K562 (cell line): Measurements from ENCODE around the gene ZNF747. TPM values are rescaled to one million over a fixed set of nuclear protein-coding genes. Genes with fewer than 3 reads are reported as not detected.

Experiments used
- ATAC-seq: fragments of 200-7000 bp; cut with Tn5 transposase; 3 replicates; pipeline ENCODE4 v1.9.1; 2020; ENCODE audit warnings: moderate library complexity
- BruUV-seq: library from RNA; stranded (reverse); fragments of 400-500 nt; replicated peaks from 2 replicates; lab custom pipeline; 2021; lab: Mats Ljungman, UMichigan
- CTCF ChIA-PET: fragments of 300-600 bp; formaldehyde crosslinking; extraction: SDS; loops from one replicate; lab custom pipeline; 2021; ENCODE audit warnings: low intra/inter-chr PET ratio; lab: Yijun Ruan, JAX
- POLR2A ChIA-PET: fragments of 300-600, 350-650 bp; sonication (Branson Sonifier 250); formaldehyde crosslinking; extraction: SDS; loops from one replicate; lab custom pipeline; 2021; ENCODE audit warnings: antibody characterized with exemption, inconsistent platforms; lab: Yijun Ruan, JAX
- DNase-seq, 4 experiments: peaks; one replicate each; pipeline versions ENCODE4 v3.0.0 to v3.0.0-alpha.2; 2011 to 2018; ENCODE audit warnings: low spot score in 3 of 4, mixed read lengths in 3 of 4; ENCODE audit errors: extremely low read depth in 1 of 4
- FAIRE-seq: peaks from 2 replicates; lab custom pipeline; 2011; peaks lifted over from hg19 to GRCh38; lab: Jason Lieb, UNC
- H2AFZ ChIP-seq: 2 replicates; pipeline ENCODE4 v1.6.0; 2011; ENCODE audit warnings: low read depth, low read length, control low read depth, inconsistent platforms
- H3K27ac ChIP-seq: fragments of 200-600 bp; 3 replicates; pipeline ENCODE4 v1.8.0; 2011; ENCODE audit warnings: low read depth, mild to moderate bottlenecking, control low read depth, inconsistent platforms, low read length, moderate library complexity, mixed read lengths; ENCODE audit errors: extremely low read depth
- H3K27me3 ChIP-seq, 2 experiments: fragments of 300-600 bp in 1 of 2; 2 replicates in 1 of 2; 3 replicates in 1 of 2; pipeline versions ENCODE4 v1.6.0 to v1.8.0; 2011; ENCODE audit warnings: inconsistent platforms in 2 of 2, low read length in 2 of 2, mild to moderate bottlenecking in 1 of 2, mixed read lengths in 1 of 2, moderate library complexity in 1 of 2; ENCODE audit not compliant: control insufficient read depth in 2 of 2, insufficient read depth in 2 of 2
- H3K36me3 ChIP-seq: fragments of 300-600 bp; 3 replicates; pipeline ENCODE4 v1.8.0; 2011; ENCODE audit warnings: mild to moderate bottlenecking, low read length, inconsistent platforms; ENCODE audit not compliant: control insufficient read depth, insufficient read depth
- H3K4me1 ChIP-seq, 2 experiments: fragments of 200-600 bp in 1 of 2; replicated peaks in 1 of 2; 2 replicates in 1 of 2; 3 replicates in 1 of 2; pipeline versions ENCODE4 v1.5.1 to v1.8.0; 2011; ENCODE audit warnings: inconsistent platforms in 2 of 2, low read length in 2 of 2, mild to moderate bottlenecking in 1 of 2, mixed read lengths in 1 of 2, moderate library complexity in 1 of 2; ENCODE audit not compliant: control insufficient read depth in 2 of 2, insufficient read depth in 2 of 2
- H3K4me2 ChIP-seq: 2 replicates; pipeline ENCODE4 v1.6.1; 2011; ENCODE audit warnings: low read length, control low read depth, inconsistent platforms, mixed read lengths; ENCODE audit not compliant: insufficient read depth
- H3K4me3 ChIP-seq: fragments of 200-600 bp; sonication (generic), shearing (Covaris generic); 2 replicates; pipeline ENCODE4 v1.5.1; 2016; ENCODE audit warnings: control low read depth, inconsistent platforms
- H3K79me2 ChIP-seq: fragments of 200-600 bp; 3 replicates; pipeline ENCODE4 v1.8.0; 2011; ENCODE audit warnings: low read length, inconsistent platforms; ENCODE audit not compliant: control insufficient read depth, insufficient read depth
- H3K9ac ChIP-seq, 2 experiments: 2 replicates each; pipeline versions ENCODE4 v1.6.0 to v1.6.1; 2011; ENCODE audit warnings: low read depth in 2 of 2, low read length in 2 of 2, control low read depth in 1 of 2, inconsistent platforms in 1 of 2, mild to moderate bottlenecking in 1 of 2, mixed read lengths in 1 of 2; ENCODE audit not compliant: insufficient read depth in 1 of 2
- H3K9me1 ChIP-seq: one replicate; pipeline ENCODE4 v1.6.0; 2011; ENCODE audit warnings: inconsistent platforms, mild to moderate bottlenecking, low read length, moderate library complexity; ENCODE audit not compliant: control insufficient read depth, insufficient read depth
- H3K9me3 ChIP-seq: replicated peaks from 2 replicates; pipeline ENCODE4 v1.5.1; 2011; ENCODE audit warnings: low read depth, low read length, inconsistent platforms; ENCODE audit not compliant: control insufficient read depth, insufficient read depth
- H4K20me1 ChIP-seq: replicated peaks from 2 replicates; pipeline ENCODE4 v1.6.1; 2011; ENCODE audit warnings: low read length, inconsistent platforms, mixed read lengths; ENCODE audit not compliant: control insufficient read depth, insufficient read depth
- CHD4 ChIP-seq: fragments of 200-600 bp; sonication (generic); IDR thresholded peaks from 3 replicates; pipeline ENCODE4 v1.6.1; 2012; ENCODE audit warnings: low read depth, mild to moderate bottlenecking, mixed read lengths, low read length, inconsistent platforms; ENCODE audit not compliant: insufficient read depth, insufficient replicate concordance, poor library complexity, severe bottlenecking
- NFATC3 ChIP-seq: fragments of 450-650 bp; IDR thresholded peaks from 2 replicates; pipeline ENCODE4 v1.6.1; 2017; ENCODE audit warnings: mild to moderate bottlenecking
- NFIX ChIP-seq: fragments of 250-450 bp; sonication (Bioruptor Pico); IDR thresholded peaks from 2 replicates; pipeline ENCODE4 v1.4.0; 2020; ENCODE audit warnings: low read depth, mild to moderate bottlenecking, moderate library complexity
- NRF1 ChIP-seq, 2 experiments: fragments of 450-650 bp; IDR thresholded peaks in 1 of 2; conservative IDR thresholded peaks in 1 of 2; 2 replicates each; pipeline ENCODE4 v1.6.1; 2014; ENCODE audit warnings: mild to moderate bottlenecking in 2 of 2
- PHF21A ChIP-seq: fragments of 450-650 bp; IDR thresholded peaks from 2 replicates; pipeline ENCODE4 v1.6.1; 2017; ENCODE audit warnings: low read depth, borderline replicate concordance
- SAFB2 ChIP-seq: fragments of 200-400 bp; formaldehyde crosslinking; IDR thresholded peaks from 2 replicates; pipeline ENCODE4 v1.6.1; 2018; ENCODE audit warnings: borderline replicate concordance, low read length, low read depth, moderate library complexity; ENCODE audit not compliant: severe bottlenecking
- STAG1 ChIP-seq: sonication (generic); formaldehyde crosslinking; IDR thresholded peaks from 2 replicates; pipeline ENCODE4 v1.5.0; 2020; ENCODE audit warnings: missing genetic modification reagents, borderline replicate concordance
- SUPT5H ChIP-seq: fragments of 450-650 bp; IDR thresholded peaks from 2 replicates; pipeline ENCODE4 v1.6.1; 2016
- ZNF609 ChIP-seq: sonication (generic); formaldehyde crosslinking; IDR thresholded peaks from 2 replicates; pipeline ENCODE4 v1.8.1; 2023; ENCODE audit warnings: missing genetic modification reagents, mild to moderate bottlenecking, borderline replicate concordance
- WGBS: fragments of 100-300 bp; shearing (Covaris generic); methylation state at CpG from one replicate; pipeline ENCODE4 v1.1.6; 2016; ENCODE audit warnings: low coverage, mixed read lengths; ENCODE audit not compliant: insufficient coverage; ENCODE audit errors: missing lambda C conversion rate; 5-methylcytosine and 5-hydroxymethylcytosine counted together
- in situ Hi-C: fragments of 300-500 bp; cut with MboI; formaldehyde crosslinking; loops from 4 replicates; pipeline ENCODE4 v1.15.0; 2018; ENCODE audit warnings: inconsistent platforms, mixed read lengths
- intact Hi-C: fragments of 100-400 bp; cut with micrococcal nuclease; formaldehyde crosslinking; loops from 2 replicates; pipeline ENCODE4 v1.14.2; 2022
- polyA plus RNA-seq, 8 experiments: library from polyadenylated mRNA; depleted of rRNA in 4 of 8; stranded (reverse) in 5 of 8; unstranded in 3 of 8; fragments of >200 nt; fragmentation: Nextera tagmentation in 2 of 8; fragmentation: Illumina TruSeq in 1 of 8; extraction: Ambion mirVana in 2 of 8; extraction: Trizol in 1 of 8; gene quantifications; 2 replicates each; pipeline versions ENCODE4 v1.2.1 to v1.2.3, GENCODE V29; 2011 to 2014; ENCODE audit warnings: inconsistent platforms in 1 of 8, missing spikeins in 1 of 8
- total RNA-seq, 7 experiments: library from RNA; depleted of rRNA in 6 of 7; stranded (reverse); fragments of >200 nt in 6 of 7; fragmentation: Illumina TruSeq in 2 of 7; extraction: Trizol in 2 of 7; gene quantifications; 2 replicates each; pipeline versions ENCODE4 v1.2.1 to v1.2.3, GENCODE V29; 2011 to 2021; ENCODE audit warnings: low replicate concordance in 1 of 7
- TF ChIP-seq, protein P1 (sequence below): fragments of 250-450 bp; sonication (Bioruptor Pico); IDR thresholded peaks from 2 replicates; pipeline ENCODE4 v1.4.0; 2020; ENCODE audit warnings: mild to moderate bottlenecking
- TF ChIP-seq, protein P2 (sequence below): sonication (generic); formaldehyde crosslinking; IDR thresholded peaks from 2 replicates; pipeline ENCODE4 v1.8.0; 2022; ENCODE audit warnings: missing genetic modification reagents, mild to moderate bottlenecking, moderate library complexity, borderline replicate concordance
- TF ChIP-seq, protein P3 (sequence below): IDR thresholded peaks from 3 replicates; pipeline ENCODE4 v1.6.1; 2011; ENCODE audit warnings: borderline replicate concordance, mild to moderate bottlenecking; ENCODE audit not compliant: insufficient read length, insufficient read depth

The ZNF747 gene
- total and polyA plus RNA-seq, 9 of the 15 experiments (the other 6 are each of a cell fraction or from before 2014, with no cell fraction given), result 0.14 to 3.3 (median 1.5) TPM

- Histone ChIP-seq H3K36me3 (no peaks in the 10 kb centered on the region; the same call in 2 of the 3 replicates), H4K20me1 (no peaks in the 10 kb centered on the region), H3K27me3 (no peaks in the 10 kb centered on the region), H3K9me1 (no peaks in the 10 kb centered on the region), H3K79me2 (peaks cover 36% of the 10 kb centered on the region), H3K4me2 (peak overlapping the region; percentile 97), H2AFZ (peak overlapping the region; percentile 98), H3K4me3 (peak overlapping the region; percentile 49), H3K4me1 (peaks cover 11 to 54% of the 10 kb centered on the region in 2 experiments; a peak in 4 of 5 replicates), H3K9ac (peak overlapping the region; percentile 88 to 91), H3K27ac (peak overlapping the region; percentile 96), H3K9me3 (no peaks in the 10 kb centered on the region)
- WGBS, result 2% methylated on average over 12 of the region's 12 CpGs
- ChIA-PET POLR2A (interaction anchor here (0.6 to 4.0 kb wide), 19 partner anchors 9 to 746 kb away, joined by 3 to 31 read pairs (median 5); partner anchors contain the start of genes ZNF688 and ZNF764), CTCF (interaction anchor here (0.6 kb wide), 2 partner anchors 14 to 63 kb away, joined by 3 to 4 read pairs; no protein-coding TSS in a partner anchor)
- intact Hi-C loops, result loop anchor here (1.0 to 10.0 kb wide), 3 partner anchors 37 to 159 kb away; partner anchors contain the start of gene SRCAP
- peak; percentile 74 to 89 (median 80) for DNase-seq
- peak; percentile 93 for FAIRE-seq
- peak; percentile 94 for ATAC-seq
- BruUV-seq, result no TSS peak
- in situ Hi-C loops, result no loop called here
- TF ChIP-seq, protein P1, sequence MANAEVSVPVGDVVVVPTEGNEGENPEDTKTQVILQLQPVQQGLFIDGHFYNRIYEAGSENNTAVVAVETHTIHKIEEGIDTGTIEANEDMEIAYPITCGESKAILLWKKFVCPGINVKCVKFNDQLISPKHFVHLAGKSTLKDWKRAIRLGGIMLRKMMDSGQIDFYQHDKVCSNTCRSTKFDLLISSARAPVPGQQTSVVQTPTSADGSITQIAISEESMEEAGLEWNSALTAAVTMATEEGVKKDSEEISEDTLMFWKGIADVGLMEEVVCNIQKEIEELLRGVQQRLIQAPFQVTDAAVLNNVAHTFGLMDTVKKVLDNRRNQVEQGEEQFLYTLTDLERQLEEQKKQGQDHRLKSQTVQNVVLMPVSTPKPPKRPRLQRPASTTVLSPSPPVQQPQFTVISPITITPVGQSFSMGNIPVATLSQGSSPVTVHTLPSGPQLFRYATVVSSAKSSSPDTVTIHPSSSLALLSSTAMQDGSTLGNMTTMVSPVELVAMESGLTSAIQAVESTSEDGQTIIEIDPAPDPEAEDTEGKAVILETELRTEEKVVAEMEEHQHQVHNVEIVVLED (CRISPR knock-in tag), result no peak
- TF ChIP-seq SUPT5H, result 0 out of 2 replicates have a peak, but pooled peaks have one; percentile 17
- TF ChIP-seq, protein P2, sequence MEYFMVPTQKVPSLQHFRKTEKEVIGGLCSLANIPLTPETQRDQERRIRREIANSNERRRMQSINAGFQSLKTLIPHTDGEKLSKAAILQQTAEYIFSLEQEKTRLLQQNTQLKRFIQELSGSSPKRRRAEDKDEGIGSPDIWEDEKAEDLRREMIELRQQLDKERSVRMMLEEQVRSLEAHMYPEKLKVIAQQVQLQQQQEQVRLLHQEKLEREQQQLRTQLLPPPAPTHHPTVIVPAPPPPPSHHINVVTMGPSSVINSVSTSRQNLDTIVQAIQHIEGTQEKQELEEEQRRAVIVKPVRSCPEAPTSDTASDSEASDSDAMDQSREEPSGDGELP (CRISPR knock-in tag), result peak; percentile 45; the same call in 1 of the 2 replicates
- TF ChIP-seq, protein P3, sequence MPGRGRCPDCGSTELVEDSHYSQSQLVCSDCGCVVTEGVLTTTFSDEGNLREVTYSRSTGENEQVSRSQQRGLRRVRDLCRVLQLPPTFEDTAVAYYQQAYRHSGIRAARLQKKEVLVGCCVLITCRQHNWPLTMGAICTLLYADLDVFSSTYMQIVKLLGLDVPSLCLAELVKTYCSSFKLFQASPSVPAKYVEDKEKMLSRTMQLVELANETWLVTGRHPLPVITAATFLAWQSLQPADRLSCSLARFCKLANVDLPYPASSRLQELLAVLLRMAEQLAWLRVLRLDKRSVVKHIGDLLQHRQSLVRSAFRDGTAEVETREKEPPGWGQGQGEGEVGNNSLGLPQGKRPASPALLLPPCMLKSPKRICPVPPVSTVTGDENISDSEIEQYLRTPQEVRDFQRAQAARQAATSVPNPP, result no peak
- TF ChIP-seq CHD4, result no peak
- TF ChIP-seq ZNF609 (CRISPR knock-in tag), result no peak
- no peak for TF ChIP-seq NFIX (CRISPR knock-in tag)
- no peak for TF ChIP-seq SAFB2
- TF ChIP-seq STAG1 (CRISPR knock-in tag), result no peak
- 0 out of 2 replicates have a peak, but pooled peaks have one; percentile 22 for TF ChIP-seq NFATC3
- TF ChIP-seq NRF1 (conservative IDR thresholded peaks at IDR 0.05 in 1 of 2, IDR thresholded peaks at IDR 0.05 in 1 of 2), result peak; percentile 70 to 78
- TF ChIP-seq PHF21A, result 0 out of 2 replicates have a peak, but pooled peaks have one; percentile 10
These were observed 1.1 kb upstream of the ZNF747 start for GRCh38 chr16:30535777-30536190.
